Endothelial cell (in vitro differentiated cells): Measurements from ENCODE around the gene SKAP1. TPM values are rescaled to one million over a fixed set of nuclear protein-coding genes. Genes with fewer than 3 reads are reported as not detected.

ENCODE experiments used
- DNase-seq: peaks from one replicate; pipeline ENCODE4 v3.0.0; 2021; ENCODE audit warnings: low spot score
- H3K27ac Mint-ChIP-seq: one replicate; pipeline ENCODE4 v1.8.0; 2021; ENCODE audit warnings: mixed read lengths, inconsistent platforms; ENCODE audit not compliant: unreplicated experiment
- H3K27me3 Mint-ChIP-seq: one replicate; pipeline ENCODE4 v1.8.0; 2021; ENCODE audit warnings: mild to moderate bottlenecking, moderate library complexity, mixed read lengths, inconsistent platforms; ENCODE audit not compliant: unreplicated experiment
- H3K36me3 Mint-ChIP-seq: one replicate; pipeline ENCODE4 v1.8.0; 2021; ENCODE audit warnings: mild to moderate bottlenecking, low read depth, mixed read lengths, inconsistent platforms; ENCODE audit not compliant: unreplicated experiment
- H3K4me1 Mint-ChIP-seq: one replicate; pipeline ENCODE4 v1.8.0; 2021; ENCODE audit warnings: mild to moderate bottlenecking, mixed read lengths, inconsistent platforms; ENCODE audit not compliant: unreplicated experiment
- H3K4me3 Mint-ChIP-seq: one replicate; pipeline ENCODE4 v1.8.0; 2021; ENCODE audit warnings: mild to moderate bottlenecking, mixed read lengths, inconsistent platforms; ENCODE audit not compliant: unreplicated experiment
- H3K9me3 Mint-ChIP-seq: one replicate; pipeline ENCODE4 v1.8.0; 2021; ENCODE audit warnings: mixed read lengths, inconsistent platforms; ENCODE audit not compliant: unreplicated experiment
- total RNA-seq: library from RNA; stranded (reverse); fragmentation: NEBNext Ultra II Directional; extraction: Animal tissue kit (Norgen Biotek cat#: 25700); gene quantifications from one replicate; pipeline ENCODE4 v1.2.1, GENCODE V29; 2021; ENCODE audit not compliant: unreplicated experiment
- TF ChIP-seq, protein P1 (sequence below): fragments of 200-600 bp; sonication (generic); IDR thresholded peaks from one replicate; pipeline ENCODE4 v1.5.0; 2021; ENCODE audit warnings: antibody characterized with exemption; ENCODE audit not compliant: unreplicated experiment

The SKAP1 gene
- total RNA-seq, 1 donor from 2014 or later = 2.1 TPM

DNA sequence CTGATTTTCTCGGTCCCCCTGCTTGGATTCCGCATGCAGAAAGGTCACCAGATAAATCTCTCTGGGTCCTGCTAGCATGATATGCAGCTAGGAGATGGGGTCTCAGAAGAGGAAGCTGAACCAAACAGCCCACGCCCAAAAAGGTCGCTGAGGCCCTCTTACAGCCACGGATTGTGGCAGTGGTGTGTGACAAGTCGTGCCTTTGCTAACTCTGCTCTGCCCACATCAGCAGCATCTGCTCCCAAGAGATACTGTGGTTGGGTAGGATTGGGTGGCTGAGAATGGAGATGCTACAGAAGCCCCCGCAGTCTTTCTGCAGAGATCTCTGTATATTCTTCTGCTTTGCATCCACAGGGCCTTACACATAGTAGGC is 15.2 kb upstream of the SKAP1 start:
- H3K27ac Mint-ChIP-seq = no peak overlapping the region
- H3K4me1 Mint-ChIP-seq = peaks cover 34% of the 10 kb centered on the region
- DNase-seq = no peak
- H3K27me3 Mint-ChIP-seq = no peaks in the 10 kb centered on the region
- no peaks in the 10 kb centered on the region for H3K9me3 Mint-ChIP-seq
- H3K4me3 Mint-ChIP-seq = no peak overlapping the region
- TF ChIP-seq, protein P1, sequence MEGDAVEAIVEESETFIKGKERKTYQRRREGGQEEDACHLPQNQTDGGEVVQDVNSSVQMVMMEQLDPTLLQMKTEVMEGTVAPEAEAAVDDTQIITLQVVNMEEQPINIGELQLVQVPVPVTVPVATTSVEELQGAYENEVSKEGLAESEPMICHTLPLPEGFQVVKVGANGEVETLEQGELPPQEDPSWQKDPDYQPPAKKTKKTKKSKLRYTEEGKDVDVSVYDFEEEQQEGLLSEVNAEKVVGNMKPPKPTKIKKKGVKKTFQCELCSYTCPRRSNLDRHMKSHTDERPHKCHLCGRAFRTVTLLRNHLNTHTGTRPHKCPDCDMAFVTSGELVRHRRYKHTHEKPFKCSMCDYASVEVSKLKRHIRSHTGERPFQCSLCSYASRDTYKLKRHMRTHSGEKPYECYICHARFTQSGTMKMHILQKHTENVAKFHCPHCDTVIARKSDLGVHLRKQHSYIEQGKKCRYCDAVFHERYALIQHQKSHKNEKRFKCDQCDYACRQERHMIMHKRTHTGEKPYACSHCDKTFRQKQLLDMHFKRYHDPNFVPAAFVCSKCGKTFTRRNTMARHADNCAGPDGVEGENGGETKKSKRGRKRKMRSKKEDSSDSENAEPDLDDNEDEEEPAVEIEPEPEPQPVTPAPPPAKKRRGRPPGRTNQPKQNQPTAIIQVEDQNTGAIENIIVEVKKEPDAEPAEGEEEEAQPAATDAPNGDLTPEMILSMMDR = no peak
- no peaks in the 10 kb centered on the region for H3K36me3 Mint-ChIP-seq

DNA sequence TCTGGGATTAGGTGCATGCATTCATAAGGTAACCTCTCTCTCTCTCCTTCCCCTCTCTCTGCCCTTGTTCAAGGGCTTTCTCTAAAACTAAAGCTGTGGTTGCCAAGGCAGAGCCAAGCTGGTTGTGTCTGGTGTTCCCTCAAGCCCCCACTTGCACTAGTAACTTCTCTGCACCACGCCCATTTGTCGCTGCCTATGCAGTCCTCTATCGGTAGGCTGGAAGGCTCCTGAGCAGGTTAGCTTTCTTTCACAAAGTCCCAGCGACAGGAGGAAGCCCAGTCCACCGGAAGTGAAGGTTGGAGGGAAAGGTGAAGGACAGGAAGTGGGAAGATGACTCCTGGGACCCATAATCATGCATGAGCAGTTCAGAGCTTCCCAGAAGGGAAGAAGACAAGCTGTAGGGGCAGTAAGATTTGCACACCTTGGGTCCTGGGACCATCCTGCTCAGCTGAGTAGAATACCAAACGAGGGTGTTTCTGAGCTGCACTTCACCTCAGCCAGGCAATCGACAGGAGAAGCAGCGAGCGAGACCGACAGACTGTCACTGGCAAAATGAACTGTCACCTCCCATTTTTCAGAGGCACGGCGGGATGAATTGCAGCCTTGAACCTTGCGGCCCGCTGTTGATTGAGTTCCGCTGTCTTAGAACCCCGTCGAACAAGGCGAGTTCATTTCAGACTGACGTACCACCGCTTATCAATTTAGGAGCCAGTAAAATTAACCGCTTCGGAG is 14.7 kb upstream of the SKAP1 start:
- Mint-ChIP-seq H3K9me3 (no peaks in the 10 kb centered on the region), H3K27ac (no peak overlapping the region)

GRCh38 chr17:48443712-48444111 is 13.7 kb upstream of the SKAP1 start:
- Mint-ChIP-seq H3K9me3 (no peaks in the 10 kb centered on the region), H3K4me3 (no peak overlapping the region), H3K36me3 (no peaks in the 10 kb centered on the region), H3K27ac (no peak overlapping the region), H3K4me1 (peaks cover 48% of the 10 kb centered on the region), H3K27me3 (no peaks in the 10 kb centered on the region)
- TF ChIP-seq, protein P1 = no peak
- DNase-seq = no peak

More for the DNA sequence above, 14.7 kb upstream of the SKAP1 start:
- Mint-ChIP-seq H3K36me3 (no peaks in the 10 kb centered on the region), H3K27me3 (no peaks in the 10 kb centered on the region), H3K4me3 (no peak overlapping the region), H3K4me1 (peaks cover 40% of the 10 kb centered on the region)
- TF ChIP-seq, protein P1 = no peak
- DNase-seq = no peak

DNA sequence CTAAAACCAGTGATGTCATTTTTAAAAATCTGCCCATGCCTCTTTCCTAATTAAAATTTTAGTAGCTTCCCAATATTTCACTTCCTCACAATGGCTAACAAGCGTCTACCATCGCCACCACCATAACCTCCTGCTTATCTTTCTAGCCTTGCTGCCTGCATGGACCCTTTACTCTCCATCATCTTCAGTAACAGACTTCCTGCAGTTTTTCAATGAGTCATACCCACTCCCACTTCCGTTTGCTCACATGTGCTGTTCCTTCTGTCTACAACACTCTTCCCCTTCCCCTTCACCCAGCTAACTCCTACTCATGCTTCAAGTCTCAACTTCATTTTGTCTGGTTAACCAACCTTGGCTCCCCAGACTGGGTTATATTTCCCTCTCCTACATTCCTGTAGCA is 12.8 kb upstream of the SKAP1 start:
- no peaks in the 10 kb centered on the region for H3K27me3 Mint-ChIP-seq
- peaks cover 51% of the 10 kb centered on the region for H3K4me1 Mint-ChIP-seq
- TF ChIP-seq, protein P1 = no peak
- DNase-seq = no peak
- peak overlapping the region; percentile 18 for H3K4me3 Mint-ChIP-seq
- no peaks in the 10 kb centered on the region for H3K36me3 Mint-ChIP-seq
- H3K9me3 Mint-ChIP-seq = no peaks in the 10 kb centered on the region
- peak overlapping the region; percentile 1 for H3K27ac Mint-ChIP-seq

- TF ChIP-seq, protein P1 = no peak
- no peaks in the 10 kb centered on the region for H3K9me3 Mint-ChIP-seq
- H3K27me3 Mint-ChIP-seq = no peaks in the 10 kb centered on the region
- H3K4me3 Mint-ChIP-seq = no peak overlapping the region
- no peak for DNase-seq
- no peaks in the 10 kb centered on the region for H3K36me3 Mint-ChIP-seq
- no peak overlapping the region for H3K27ac Mint-ChIP-seq
- peaks cover 53% of the 10 kb centered on the region for H3K4me1 Mint-ChIP-seq
Observed at GRCh38 chr17:48441862-48442261, 11.8 kb upstream of the SKAP1 start.
